Esophagus muscularis mucosa (tissue), 4 donors: Measurements from ENCODE around the gene IL9. TPM values are rescaled to one million over a fixed set of nuclear protein-coding genes. Genes with fewer than 3 reads are reported as not detected.
A peak's percentile ranks its signal among the peaks of the same experiment; 100 is the strongest.

Experiments used
- DNase-seq: peaks from one replicate; pipeline ENCODE4 v3.0.0-alpha.2; 2017; ENCODE audit errors: extremely low spot score
- H3K27ac ChIP-seq, 4 donors: fragments of 200-600 bp; sonication (generic); replicated peaks in 1 of 4; 1 replicate in 3 of 4; 2 replicates in 1 of 4; pipeline ENCODE4 v1.5.1; 2016 to 2019; ENCODE audit warnings: mild to moderate bottlenecking in 1 of 4
- H3K27me3 ChIP-seq, 4 donors: fragments of 200-600 bp; sonication (generic); one replicate each; pipeline versions ENCODE4 v1.5.1 to v1.6.0; 2016 to 2019
- H3K36me3 ChIP-seq, 4 donors: fragments of 200-600 bp; sonication (generic); one replicate each; pipeline ENCODE4 v1.5.1; 2016 to 2019
- H3K4me1 ChIP-seq, 4 donors: fragments of 200-600 bp; sonication (generic); one replicate each; pipeline ENCODE4 v1.5.1; 2016 to 2019
- H3K4me3 ChIP-seq, 4 donors: fragments of 200-600 bp; sonication (generic); 1 replicate in 2 of 4; 2 replicates in 2 of 4; pipeline ENCODE4 v1.5.1; 2016 to 2019; ENCODE audit warnings: mild to moderate bottlenecking in 4 of 4, moderate library complexity in 1 of 4
- H3K9me3 ChIP-seq, 4 donors: fragments of 200-600 bp; sonication (generic); 1 replicate in 3 of 4; 2 replicates in 1 of 4; pipeline ENCODE4 v1.5.1; 2016 to 2019
- CTCF ChIP-seq, 3 experiments: fragments of 200-600 bp in 2 of 3; fragments of 450-650 bp in 1 of 3; sonication (generic) in 2 of 3; IDR thresholded peaks; one replicate each; pipeline ENCODE4 v1.5.1; 2017 to 2019; ENCODE audit warnings: antibody characterized with exemption in 3 of 3, mild to moderate bottlenecking in 2 of 3, moderate library complexity in 1 of 3
- EP300 ChIP-seq: sonication (generic); formaldehyde crosslinking; IDR thresholded peaks from one replicate; pipeline ENCODE4 v1.6.1; 2017; ENCODE audit warnings: antibody characterized with exemption
- POLR2A ChIP-seq: fragments of 450-650 bp; IDR thresholded peaks from one replicate; pipeline ENCODE4 v1.6.1; 2017; ENCODE audit warnings: antibody characterized with exemption, moderate library complexity, mild to moderate bottlenecking, low read depth
- POLR2AphosphoS5 ChIP-seq, 2 donors: sonication (generic); formaldehyde crosslinking; IDR thresholded peaks; one replicate each; pipeline ENCODE4 v1.6.1; 2017; ENCODE audit warnings: antibody characterized with exemption in 2 of 2
- WGBS: methylation state at CpG from one replicate; pipeline ENCODE4 v1.1.5; 2018; 5-methylcytosine and 5-hydroxymethylcytosine counted together
- intact Hi-C: fragments of 100-400 bp; cut with DNase I; formaldehyde crosslinking; loops from one replicate; pipeline ENCODE4 v1.15.1; 2023
- total RNA-seq, 4 donors: library from RNA; depleted of rRNA; stranded (reverse); fragments of >200 nt; gene quantifications; one replicate each; pipeline versions ENCODE4 v1.1.0 to v1.2.1, GENCODE V29; 2016

IL9 gene
- total RNA-seq, 4 donors from 2014 or later, result not detected

GRCh38 chr5:135930029-135930948 lies 34.6 kb upstream of the IL9 start:
- Histone ChIP-seq H3K27ac (no peak overlapping the region), H3K4me1 (peaks cover 6 to 15% (median 12%) of the 10 kb centered on the region in 4 donors), H3K4me3 (peak overlapping the region; percentile 49 to 56 (median 52)), H3K27me3 (peaks cover 5 to 40% (median 16%) of the 10 kb centered on the region in 4 donors), H3K9me3 (no peaks in the 10 kb centered on the region), H3K36me3 (no peaks in the 10 kb centered on the region)
- no peak for TF ChIP-seq CTCF (IDR thresholded peaks at IDR 0.05)
- no peak for TF ChIP-seq POLR2AphosphoS5 (IDR thresholded peaks at IDR 0.05)
- no peak for TF ChIP-seq EP300
- no peak for TF ChIP-seq POLR2A
- WGBS, result 13% methylated on average over 29 of the region's 99 CpGs
- intact Hi-C loops, result loop anchor here (5.0 kb wide), 1 partner anchor 38 kb away; no protein-coding TSS in a partner anchor
- no peak for DNase-seq

GRCh38 chr5:135921388-135921787 lies 25.7 kb upstream of the IL9 start:
- Histone ChIP-seq H3K27me3 (peaks cover 0 to 4% (median 0%) of the 10 kb centered on the region in 4 donors), H3K36me3 (no peaks in the 10 kb centered on the region), H3K9me3 (no peaks in the 10 kb centered on the region), H3K4me3 (no peak overlapping the region), H3K27ac (no peak overlapping the region), H3K4me1 (no peaks in the 10 kb centered on the region)
- TF ChIP-seq EP300, result no peak
- TF ChIP-seq POLR2A, result no peak
- no peak for TF ChIP-seq POLR2AphosphoS5 (IDR thresholded peaks at IDR 0.05)
- no peak for TF ChIP-seq CTCF (IDR thresholded peaks at IDR 0.05)
- no peak for DNase-seq
- 14% methylated on average over 1 of the region's 1 CpG for WGBS
- intact Hi-C loops, result no loop called here

- DNase-seq, result no peak
- Histone ChIP-seq H3K4me1 (no peaks in the 10 kb centered on the region), H3K9me3 (no peaks in the 10 kb centered on the region), H3K27me3 (peaks cover 0 to 4% (median 0%) of the 10 kb centered on the region in 4 donors), H3K4me3 (no peak overlapping the region), H3K27ac (no peak overlapping the region), H3K36me3 (no peaks in the 10 kb centered on the region)
- no peak for TF ChIP-seq POLR2AphosphoS5 (IDR thresholded peaks at IDR 0.05)
- TF ChIP-seq CTCF (IDR thresholded peaks at IDR 0.05), result no peak
- no peak for TF ChIP-seq EP300
- TF ChIP-seq POLR2A, result no peak
- 70% methylated on average over 3 of the region's 3 CpGs for WGBS
- intact Hi-C loops, result no loop called here
Measured at GRCh38 chr5:135920199-135920598, 24.6 kb upstream of the IL9 start.

- no peak for DNase-seq
Measured at GRCh38 chr5:135916638-135917263, 21.1 kb upstream of the IL9 start.

More at GRCh38 chr5:135916638-135917263, 21.1 kb upstream of the IL9 start:
- no peak for TF ChIP-seq CTCF (IDR thresholded peaks at IDR 0.05)
- TF ChIP-seq POLR2A, result no peak
- no peak for TF ChIP-seq EP300
- TF ChIP-seq POLR2AphosphoS5 (IDR thresholded peaks at IDR 0.05), result no peak
- WGBS, result 75% methylated on average over 8 of the region's 8 CpGs
- Histone ChIP-seq H3K36me3 (no peaks in the 10 kb centered on the region), H3K4me3 (no peak overlapping the region), H3K27me3 (peaks cover 0 to 14% (median 0%) of the 10 kb centered on the region in 4 donors), H3K4me1 (no peaks in the 10 kb centered on the region), H3K27ac (no peak overlapping the region), H3K9me3 (no peaks in the 10 kb centered on the region)
- intact Hi-C loops, result no loop called here
